Naive B cell (primary cell): ENCODE results near the gene FASN. TPM values are rescaled to one million over a fixed set of nuclear protein-coding genes. Genes with fewer than 3 reads are reported as not detected.

Experiments used
- ATAC-seq, 2 donors: fragments of 150-1000 bp; cut with Tn5 transposase; 2 replicates each; pipeline ENCODE4 v1.10.0; 2021; ENCODE audit warnings: low read depth in 2 of 2, mild to moderate bottlenecking in 2 of 2, moderate library complexity in 2 of 2
- DNase-seq: peaks from one replicate; pipeline ENCODE4 v3.0.0; 2022
- H3K27ac Mint-ChIP-seq, 6 donors: one replicate each; pipeline ENCODE4 v1.8.0; 2020 to 2022; ENCODE audit warnings: mild to moderate bottlenecking in 6 of 6, mixed read lengths in 6 of 6, moderate library complexity in 5 of 6, inconsistent platforms in 2 of 6
- H3K27me3 Mint-ChIP-seq, 3 donors: one replicate each; pipeline ENCODE4 v1.8.0; 2021 to 2022; ENCODE audit warnings: mixed read lengths in 3 of 3, mild to moderate bottlenecking in 1 of 3
- H3K36me3 Mint-ChIP-seq, 2 donors: one replicate each; pipeline ENCODE4 v1.8.0; 2020 to 2022; ENCODE audit warnings: mixed read lengths in 2 of 2, inconsistent platforms in 1 of 2, mild to moderate bottlenecking in 1 of 2
- H3K4me1 Mint-ChIP-seq, 3 donors: one replicate each; pipeline ENCODE4 v1.8.0; 2020 to 2022; ENCODE audit warnings: mixed read lengths in 3 of 3, inconsistent platforms in 1 of 3, mild to moderate bottlenecking in 1 of 3, moderate library complexity in 1 of 3
- H3K4me3 Mint-ChIP-seq, 8 donors: one replicate each; pipeline ENCODE4 v1.8.0; 2020 to 2022; ENCODE audit warnings: mild to moderate bottlenecking in 8 of 8, mixed read lengths in 8 of 8, moderate library complexity in 8 of 8, inconsistent platforms in 2 of 8
- H3K9me3 Mint-ChIP-seq, 7 donors: one replicate each; pipeline ENCODE4 v1.8.0; 2020 to 2022; ENCODE audit warnings: mixed read lengths in 7 of 7, mild to moderate bottlenecking in 5 of 7, inconsistent platforms in 2 of 7, moderate library complexity in 1 of 7
- polyA plus RNA-seq, 6 donors: library from polyadenylated mRNA; unstranded; fragments of 300-500 nt; fragmentation: Illumina TruSeq; gene quantifications; one replicate each; pipeline ENCODE4 v1.2.3, GENCODE V29; 2021; ENCODE audit warnings: low read depth in 6 of 6

FASN gene
- polyA plus RNA-seq, 6 donors from 2014 or later, result 0.05 to 0.75 (median 0.50) TPM; not detected in 1

DNA sequence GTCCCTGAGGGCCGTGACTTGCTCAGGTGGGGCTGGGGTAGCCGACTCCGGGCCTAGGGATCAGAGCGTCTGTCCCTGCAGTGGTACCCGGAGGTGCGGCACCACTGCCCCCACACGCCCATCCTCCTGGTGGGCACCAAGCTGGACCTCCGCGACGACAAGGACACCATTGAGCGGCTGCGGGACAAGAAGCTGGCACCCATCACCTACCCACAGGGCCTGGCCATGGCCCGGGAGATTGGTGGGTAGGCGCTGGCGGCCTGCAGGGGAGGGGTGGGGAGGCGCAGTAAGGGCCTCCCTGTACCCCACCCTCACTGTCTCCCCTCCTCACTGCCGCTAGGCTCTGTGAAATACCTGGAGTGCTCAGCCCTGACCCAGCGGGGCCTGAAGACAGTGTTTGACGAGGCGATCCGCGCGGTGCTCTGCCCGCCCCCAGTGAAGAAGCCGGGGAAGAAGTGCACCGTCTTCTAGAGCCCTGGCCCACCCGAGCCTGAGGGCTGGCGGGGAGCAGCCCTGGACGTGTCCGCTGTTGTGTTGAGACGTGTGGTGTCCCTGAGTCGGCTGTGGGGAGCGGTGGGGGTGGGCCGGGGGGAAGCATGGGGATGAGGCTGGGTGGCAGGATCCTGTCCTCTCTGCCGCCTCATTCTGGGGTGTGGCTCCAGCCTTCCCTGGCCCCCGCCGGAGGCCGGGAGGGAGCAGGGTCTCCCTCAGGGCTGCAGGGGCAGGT, 64.5 kb downstream of the FASN start:
- H3K9me3 Mint-ChIP-seq, result no peaks in the 10 kb centered on the region
- H3K4me3 Mint-ChIP-seq, result peak overlapping the region in 2 of 8 donors; percentile 36 to 39
- DNase-seq (no peak), ATAC-seq (no peak)
- H3K27ac Mint-ChIP-seq, result no peak overlapping the region
- H3K27me3 Mint-ChIP-seq, result peaks cover 0 to 18% (median 0%) of the 10 kb centered on the region in 3 donors
- peaks cover 17 to 25% (median 23%) of the 10 kb centered on the region in 3 donors for H3K4me1 Mint-ChIP-seq
- H3K36me3 Mint-ChIP-seq, result peaks cover 0 to 5% of the 10 kb centered on the region in 2 donors

DNA sequence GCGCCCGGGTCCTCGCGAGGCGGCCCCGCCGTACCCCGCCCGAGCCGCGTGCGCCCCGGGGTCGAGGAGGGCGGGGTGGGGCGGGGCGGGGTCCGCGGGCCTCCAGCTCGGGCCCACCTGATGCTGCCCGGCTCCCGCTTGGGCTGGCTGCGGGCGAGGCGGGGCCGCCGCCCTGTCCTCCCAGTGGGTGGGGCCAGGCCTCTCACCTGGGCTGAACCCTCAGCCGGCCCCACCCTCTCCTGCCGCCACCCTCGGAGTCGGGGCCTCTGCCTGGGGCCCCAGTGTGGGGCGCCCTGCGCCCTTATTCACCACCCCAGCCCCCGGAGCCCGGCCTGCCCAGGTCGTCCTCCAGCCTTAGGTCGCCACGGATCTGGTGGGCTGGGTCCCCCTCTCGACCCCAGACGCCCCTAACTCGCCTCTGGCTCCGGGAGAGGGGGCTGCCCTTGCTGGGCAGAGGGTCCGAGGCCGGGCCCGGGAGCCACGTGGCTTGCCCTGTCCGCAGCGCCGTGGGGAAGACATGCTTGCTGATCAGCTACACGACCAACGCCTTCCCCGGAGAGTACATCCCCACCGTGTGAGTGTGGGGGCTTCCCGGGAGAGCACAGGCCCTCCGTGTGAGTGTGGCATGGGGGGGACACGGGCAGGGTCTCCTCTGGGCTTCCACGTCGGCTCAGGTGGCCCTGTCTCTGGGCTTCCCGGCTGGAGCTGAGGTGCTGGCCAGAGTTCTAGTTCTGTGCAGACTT, 66.0 kb downstream of the FASN start:
- ATAC-seq, result peak; percentile 7 to 13
- Mint-ChIP-seq H3K36me3 (peaks cover 0 to 5% of the 10 kb centered on the region in 2 donors), H3K4me3 (peak overlapping the region in 7 of 8 donors; percentile 15 to 87 (median 64)), H3K4me1 (peaks cover 10 to 18% (median 16%) of the 10 kb centered on the region in 3 donors), H3K9me3 (no peaks in the 10 kb centered on the region), H3K27me3 (peaks cover 0 to 25% (median 7%) of the 10 kb centered on the region in 3 donors), H3K27ac (peak overlapping the region in 1 of 6 donors; percentile 47)
- no peak for DNase-seq

- peak; percentile 13 to 19 for ATAC-seq
Measured at GRCh38 chr17:82031303-82031884, 66.6 kb downstream of the FASN start, which contains the start of gene RAC3. TSS of gene RAC3 (plus strand) at chr17:82031678. CDS start at chr17:82031762, 84 bp downstream.

DNA sequence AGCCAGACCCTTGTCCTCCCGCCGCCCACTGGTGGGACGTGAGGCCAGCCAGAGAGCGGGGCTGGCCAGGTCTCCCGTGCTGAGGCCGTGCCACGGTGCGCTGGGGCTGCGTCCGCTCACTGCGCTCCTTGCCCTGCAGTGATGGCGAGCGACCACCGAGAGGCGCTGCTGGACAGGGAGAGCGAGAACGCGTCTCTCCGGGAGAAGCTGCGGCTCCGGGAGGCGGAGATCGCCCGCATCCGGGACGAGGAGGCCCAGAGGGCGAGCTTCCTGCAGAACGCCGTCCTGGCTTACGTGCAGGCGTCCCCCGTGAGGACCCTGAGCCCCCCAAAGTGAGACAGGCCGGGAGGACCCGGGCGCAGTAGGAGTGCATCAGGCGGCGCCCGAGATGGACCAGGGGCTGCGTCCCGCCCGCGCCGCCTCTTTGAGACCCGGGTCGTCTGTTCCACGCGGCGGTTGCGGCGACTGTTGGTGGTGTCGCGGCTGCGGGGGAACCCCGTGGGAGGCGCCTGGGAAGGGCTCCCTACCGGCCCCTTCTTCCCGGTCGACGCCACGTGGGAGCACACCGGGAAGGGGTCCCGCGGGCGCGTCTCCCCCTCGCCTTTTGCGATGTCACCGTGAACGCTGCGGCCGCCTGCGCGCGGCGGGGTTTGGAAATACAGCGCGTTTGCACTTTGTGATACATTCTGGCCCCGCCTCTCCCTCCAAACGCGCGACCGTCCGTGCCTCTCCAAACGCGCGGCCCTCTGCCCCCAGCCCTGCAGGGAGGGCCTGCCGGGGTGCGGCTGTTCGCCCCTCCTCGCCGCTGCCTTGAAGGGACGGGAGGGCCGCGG, 67.3 kb downstream of the FASN start:
- H3K27me3 Mint-ChIP-seq, result peaks cover 0 to 27% (median 7%) of the 10 kb centered on the region in 3 donors
- H3K27ac Mint-ChIP-seq, result peak overlapping the region in 1 of 6 donors; percentile 79
- peak; percentile 71 for DNase-seq
- H3K36me3 Mint-ChIP-seq, result peaks cover 0 to 5% of the 10 kb centered on the region in 2 donors
- H3K4me3 Mint-ChIP-seq, result peak overlapping the region; percentile 78 to 92 (median 86)
- H3K9me3 Mint-ChIP-seq, result no peaks in the 10 kb centered on the region
- peak; percentile 74 to 78 for ATAC-seq
- H3K4me1 Mint-ChIP-seq, result peaks cover 10 to 13% (median 11%) of the 10 kb centered on the region in 3 donors

More at GRCh38 chr17:82031303-82031884, 66.6 kb downstream of the FASN start, which contains the start of gene RAC3:
- peaks cover 10 to 16% (median 16%) of the 10 kb centered on the region in 3 donors for H3K4me1 Mint-ChIP-seq
- H3K27ac Mint-ChIP-seq, result peak within 1 kb of the TSS in 1 of 6 donors; percentile 79
- H3K27me3 Mint-ChIP-seq, result peaks cover 0 to 27% (median 7%) of the 10 kb centered on the region in 3 donors
- H3K36me3 Mint-ChIP-seq, result peaks cover 0 to 5% of the 10 kb centered on the region in 2 donors
- peak within 1 kb of the TSS; percentile 78 to 92 (median 86) for H3K4me3 Mint-ChIP-seq
- DNase-seq, result no peak
- no peaks in the 10 kb centered on the region for H3K9me3 Mint-ChIP-seq

GRCh38 chr17:82029990-82030469, 68.0 kb downstream of the FASN start:
- Mint-ChIP-seq H3K27ac (peak overlapping the region in 1 of 6 donors; percentile 79), H3K9me3 (no peaks in the 10 kb centered on the region), H3K36me3 (peaks cover 0 to under 1% of the 10 kb centered on the region in 2 donors), H3K4me1 (peaks cover 5 to 10% (median 6%) of the 10 kb centered on the region in 3 donors), H3K27me3 (peaks cover 0 to 27% (median 7%) of the 10 kb centered on the region in 3 donors), H3K4me3 (peak overlapping the region in 5 of 8 donors; percentile 74 to 92 (median 86))
- DNase-seq (no peak), ATAC-seq (no peak)

DNA sequence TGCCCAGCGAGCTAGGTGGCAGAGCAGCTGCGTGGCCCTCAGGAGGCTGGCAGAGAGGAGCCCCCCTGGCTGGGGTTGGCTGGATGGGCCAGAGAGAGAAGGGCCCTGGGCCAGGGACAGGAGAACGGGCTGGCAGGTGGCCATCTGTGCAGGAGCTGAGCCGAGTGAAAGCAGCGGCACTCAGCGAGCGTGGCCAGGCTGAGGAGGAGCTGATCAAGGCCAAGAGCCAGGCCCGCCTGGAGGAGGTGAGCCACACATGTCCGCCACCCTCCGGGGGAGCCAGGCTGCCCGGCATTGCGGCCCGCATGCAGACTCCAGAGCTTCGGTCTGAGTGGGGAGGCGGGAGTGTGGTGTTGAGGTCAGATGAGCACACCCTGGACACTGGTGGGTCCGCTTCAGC, 68.6 kb downstream of the FASN start:
- ATAC-seq (no peak), DNase-seq (no peak)
- Mint-ChIP-seq H3K27me3 (peaks cover 0 to 27% (median 7%) of the 10 kb centered on the region in 3 donors), H3K4me1 (peaks cover 4 to 11% (median 4%) of the 10 kb centered on the region in 3 donors), H3K4me3 (peak overlapping the region in 6 of 8 donors; percentile 5 to 87 (median 77)), H3K36me3 (no peaks in the 10 kb centered on the region), H3K27ac (peak overlapping the region in 1 of 6 donors; percentile 38), H3K9me3 (no peaks in the 10 kb centered on the region)

GRCh38 chr17:82028966-82029365, 69.1 kb downstream of the FASN start:
- no peak for DNase-seq
- Mint-ChIP-seq H3K27ac (peak overlapping the region in 1 of 6 donors; percentile 30), H3K36me3 (no peaks in the 10 kb centered on the region), H3K9me3 (no peaks in the 10 kb centered on the region), H3K4me3 (peak overlapping the region in 4 of 8 donors; percentile 3 to 87 (median 58)), H3K27me3 (peaks cover 0 to 27% (median 7%) of the 10 kb centered on the region in 3 donors), H3K4me1 (peaks cover 4 to 16% (median 6%) of the 10 kb centered on the region in 3 donors)
- ATAC-seq, result no peak

Other genes starting within 250 kb of the FASN start
- 100 to 1,000 TPM; 139 to 192 (median 158) TPM for gene P4HB, start 237.7 kb downstream of the FASN start, polyA plus RNA-seq
- gene ARHGDIA, start 226.9 kb downstream of the FASN start, polyA plus RNA-seq, result 100 to 1,000 TPM in 1 of 6 donors, 10 to 100 TPM in 5; 42.9 to 116 (median 78.3) TPM
- gene ALYREF, start 206.7 kb downstream of the FASN start, polyA plus RNA-seq, result 10 to 100 TPM; 25.5 to 53.9 (median 41.7) TPM
- 100 to 1,000 TPM; 208 to 260 (median 218) TPM for gene ANAPC11, start 206.5 kb downstream of the FASN start, polyA plus RNA-seq
- under 1 TPM in 1 of 6 donors, not detected in 5; 0.24 TPM for gene NPB, start 196.0 kb downstream of the FASN start, polyA plus RNA-seq
- gene PCYT2, start 186.8 kb downstream of the FASN start, polyA plus RNA-seq, result 10 to 100 TPM; 19.0 to 28.4 (median 21.2) TPM
- gene SIRT7, start 180.1 kb downstream of the FASN start, polyA plus RNA-seq, result 10 to 100 TPM; 23.6 to 41.3 (median 30.6) TPM
- gene MAFG, start 170.5 kb downstream of the FASN start, polyA plus RNA-seq, result 1 to 10 TPM; 3.4 to 6.7 (median 4.7) TPM
- 1 to 10 TPM; 1.6 to 4.5 (median 2.2) TPM for gene PYCR1, start 160.9 kb downstream of the FASN start, polyA plus RNA-seq
- gene MYADML2, start 151.0 kb downstream of the FASN start, polyA plus RNA-seq, result not detected
- gene NOTUM, start 137.0 kb downstream of the FASN start, polyA plus RNA-seq, result not detected
- gene ASPSCR1, start 120.6 kb downstream of the FASN start, polyA plus RNA-seq, result 10 to 100 TPM; 20.2 to 31.0 (median 25.0) TPM
- gene CENPX, start 75.4 kb downstream of the FASN start, polyA plus RNA-seq, result 10 to 100 TPM; 52.6 to 77.6 (median 58.3) TPM
- 1 to 10 TPM; 1.3 to 4.6 (median 2.6) TPM for gene LRRC45, start 74.9 kb downstream of the FASN start, polyA plus RNA-seq
- not detected for gene RAC3, start 66.6 kb downstream of the FASN start, polyA plus RNA-seq
- gene DCXR, start 60.5 kb downstream of the FASN start, polyA plus RNA-seq, result 100 to 1,000 TPM in 2 of 6 donors, 10 to 100 TPM in 4; 74.0 to 199 (median 98.1) TPM
- 1 to 10 TPM; 2.6 to 7.6 (median 4.8) TPM for gene RFNG, start 46.4 kb downstream of the FASN start, polyA plus RNA-seq
- gene GPS1, start 46.3 kb downstream of the FASN start, polyA plus RNA-seq, result 100 to 1,000 TPM; 103 to 138 (median 109) TPM
- 10 to 100 TPM; 52.4 to 86.5 (median 68.2) TPM for gene DUS1L, start 32.4 kb downstream of the FASN start, polyA plus RNA-seq
- gene CCDC57, start 114.6 kb upstream of the FASN start, polyA plus RNA-seq, result 10 to 100 TPM; 15.9 to 31.8 (median 26.5) TPM
- 1 to 10 TPM; 1.9 to 3.6 (median 1.9) TPM for gene SLC16A3, start 130.8 kb upstream of the FASN start, polyA plus RNA-seq
- gene CSNK1D, start 175.5 kb upstream of the FASN start, polyA plus RNA-seq, result 10 to 100 TPM; 27.7 to 78.6 (median 63.4) TPM
- gene CD7, start 219.4 kb upstream of the FASN start, polyA plus RNA-seq, result 1 to 10 TPM in 2 of 6 donors, under 1 TPM in 2, not detected in 2; 0.50 to 1.5 (median 1.0) TPM
- gene SECTM1, start 235.5 kb upstream of the FASN start, polyA plus RNA-seq, result 1 to 10 TPM in 1 of 6 donors, under 1 TPM in 1, not detected in 4; 0.19 to 2.2 TPM